Gastrocnemius medialis (tissue), 4 donors: ENCODE data around the gene VAV2. TPM values are rescaled to one million over a fixed set of nuclear protein-coding genes. Genes with fewer than 3 reads are reported as not detected.

ENCODE experiments used
- ATAC-seq, 2 donors: fragments of 150-250 bp; one replicate each; pipeline ENCODE4 v1.9.1; 2016
- DNase-seq, 2 donors: peaks; one replicate each; pipeline ENCODE4 v3.0.0-alpha.2; 2019
- H3K27ac ChIP-seq, 4 donors: fragments of 200-600 bp; sonication (generic); 1 replicate in 1 of 4; 2 replicates in 3 of 4; pipeline ENCODE4 v1.5.1; 2016 to 2018; ENCODE audit warnings: mild to moderate bottlenecking in 2 of 4, moderate library complexity in 1 of 4
- H3K27me3 ChIP-seq, 3 donors: fragments of 200-600 bp; sonication (generic) in 2 of 3; 1 replicate in 1 of 3; 2 replicates in 2 of 3; pipeline versions ENCODE4 v1.5.1 to v1.6.0; 2016 to 2019; ENCODE audit warnings: mild to moderate bottlenecking in 1 of 3, moderate library complexity in 1 of 3
- H3K36me3 ChIP-seq, 2 donors: fragments of 200-600 bp; sonication (generic) in 1 of 2; one replicate each; pipeline ENCODE4 v1.5.1; 2017 to 2018
- H3K4me1 ChIP-seq, 2 donors: fragments of 200-600 bp; sonication (generic) in 1 of 2; one replicate each; pipeline ENCODE4 v1.5.1; 2016 to 2017; ENCODE audit warnings: mild to moderate bottlenecking in 2 of 2
- H3K4me3 ChIP-seq, 4 donors: fragments of 200-600 bp; sonication (generic) in 3 of 4; 1 replicate in 1 of 4; 2 replicates in 3 of 4; pipeline ENCODE4 v1.5.1; 2016 to 2019; ENCODE audit warnings: mild to moderate bottlenecking in 2 of 4
- H3K9me3 ChIP-seq, 3 donors: fragments of 200-600 bp; sonication (generic) in 2 of 3; 1 replicate in 1 of 3; 2 replicates in 2 of 3; pipeline ENCODE4 v1.5.1; 2016 to 2019
- POLR2A ChIP-seq, 2 donors: fragments of 450-650 bp; IDR thresholded peaks; one replicate each; pipeline ENCODE4 v1.6.1; 2017; ENCODE audit warnings: antibody characterized with exemption in 2 of 2, mild to moderate bottlenecking in 2 of 2, moderate library complexity in 2 of 2
- in situ Hi-C, 4 donors: fragments of 200-750 bp; cut with MboI; loops; one replicate each; pipeline versions ENCODE4 v1.15.0 to v1.8.0; 2017; ENCODE audit warnings: low sequenced_read_pairs in 4 of 4
- intact Hi-C: fragments of 100-400 bp; cut with DNase I; formaldehyde crosslinking; loops from one replicate; pipeline ENCODE4 v1.15.1; 2023; ENCODE audit warnings: low total_unique reads
- total RNA-seq, 4 donors: library from RNA; depleted of rRNA; stranded (reverse); fragments of >200 nt; gene quantifications; one replicate each; pipeline versions ENCODE4 v1.1.0 to v1.2.3, GENCODE V29; 2016
- TF ChIP-seq, protein P1 (sequence below), 5 experiments: fragments of 450-650 bp in 3 of 5; fragments of 200-600 bp in 2 of 5; sonication (generic) in 2 of 5; IDR thresholded peaks in 4 of 5; conservative IDR thresholded peaks in 1 of 5; 1 replicate in 4 of 5; 2 replicates in 1 of 5; pipeline ENCODE4 v1.5.1; 2016 to 2019; ENCODE audit warnings: antibody characterized with exemption in 5 of 5, mild to moderate bottlenecking in 3 of 5, moderate library complexity in 3 of 5

VAV2 gene
- total RNA-seq, 4 donors from 2014 or later: 0.51 to 1.2 (median 0.97) TPM

DNA sequence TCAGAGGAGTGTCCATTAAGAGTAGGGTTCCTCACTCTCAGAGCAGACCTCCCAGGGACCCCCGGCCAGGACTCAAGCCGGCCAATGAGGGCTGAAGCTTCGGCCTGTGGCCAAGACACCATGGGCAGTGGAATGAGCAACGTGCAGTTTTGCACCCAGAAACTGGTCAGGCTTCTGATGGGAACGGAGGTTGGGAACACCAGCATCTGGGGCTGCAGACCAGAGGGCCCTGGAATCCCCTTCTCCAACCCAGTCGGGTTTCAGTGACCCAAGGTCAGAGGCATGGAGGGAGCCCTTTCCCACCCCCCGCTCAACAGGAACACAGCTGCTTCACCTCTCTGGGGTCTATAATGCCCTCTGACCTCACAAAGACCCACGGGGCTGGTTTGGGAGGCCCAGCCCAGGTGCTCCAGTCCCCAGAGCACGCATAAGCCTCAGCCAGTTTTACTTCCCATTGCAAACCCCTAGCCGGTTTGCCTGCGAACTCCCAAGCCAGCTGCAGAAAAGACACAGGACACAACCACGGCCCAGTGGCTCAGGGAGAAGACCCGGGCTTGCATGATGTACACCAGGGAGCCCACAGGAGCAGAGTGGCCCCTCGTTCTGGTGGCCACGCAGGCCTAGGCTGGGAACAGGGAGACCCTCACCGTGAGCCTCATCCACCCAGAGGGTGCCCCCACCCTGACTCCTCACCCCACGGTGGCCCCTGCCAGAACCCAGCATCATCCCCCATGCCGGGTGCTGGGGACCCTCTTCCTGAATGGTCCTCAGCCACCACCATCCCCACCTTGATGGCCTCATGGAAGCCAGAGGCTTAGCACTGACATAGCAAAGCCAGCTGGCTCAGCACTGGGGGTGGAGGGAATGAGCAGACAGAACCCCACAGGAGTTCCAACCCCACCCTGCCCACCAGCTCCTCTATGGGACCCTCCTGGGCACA is 30.6 kb downstream of the VAV2 start:
- TF ChIP-seq, protein P1, sequence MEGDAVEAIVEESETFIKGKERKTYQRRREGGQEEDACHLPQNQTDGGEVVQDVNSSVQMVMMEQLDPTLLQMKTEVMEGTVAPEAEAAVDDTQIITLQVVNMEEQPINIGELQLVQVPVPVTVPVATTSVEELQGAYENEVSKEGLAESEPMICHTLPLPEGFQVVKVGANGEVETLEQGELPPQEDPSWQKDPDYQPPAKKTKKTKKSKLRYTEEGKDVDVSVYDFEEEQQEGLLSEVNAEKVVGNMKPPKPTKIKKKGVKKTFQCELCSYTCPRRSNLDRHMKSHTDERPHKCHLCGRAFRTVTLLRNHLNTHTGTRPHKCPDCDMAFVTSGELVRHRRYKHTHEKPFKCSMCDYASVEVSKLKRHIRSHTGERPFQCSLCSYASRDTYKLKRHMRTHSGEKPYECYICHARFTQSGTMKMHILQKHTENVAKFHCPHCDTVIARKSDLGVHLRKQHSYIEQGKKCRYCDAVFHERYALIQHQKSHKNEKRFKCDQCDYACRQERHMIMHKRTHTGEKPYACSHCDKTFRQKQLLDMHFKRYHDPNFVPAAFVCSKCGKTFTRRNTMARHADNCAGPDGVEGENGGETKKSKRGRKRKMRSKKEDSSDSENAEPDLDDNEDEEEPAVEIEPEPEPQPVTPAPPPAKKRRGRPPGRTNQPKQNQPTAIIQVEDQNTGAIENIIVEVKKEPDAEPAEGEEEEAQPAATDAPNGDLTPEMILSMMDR (IDR thresholded peaks at IDR 0.05 in 4 of 5, conservative IDR thresholded peaks at IDR 0.05 in 1 of 5): no peak
- TF ChIP-seq POLR2A (IDR thresholded peaks at IDR 0.05): no peak
- no peak for DNase-seq
- intact Hi-C loops: no loop called here

DNA sequence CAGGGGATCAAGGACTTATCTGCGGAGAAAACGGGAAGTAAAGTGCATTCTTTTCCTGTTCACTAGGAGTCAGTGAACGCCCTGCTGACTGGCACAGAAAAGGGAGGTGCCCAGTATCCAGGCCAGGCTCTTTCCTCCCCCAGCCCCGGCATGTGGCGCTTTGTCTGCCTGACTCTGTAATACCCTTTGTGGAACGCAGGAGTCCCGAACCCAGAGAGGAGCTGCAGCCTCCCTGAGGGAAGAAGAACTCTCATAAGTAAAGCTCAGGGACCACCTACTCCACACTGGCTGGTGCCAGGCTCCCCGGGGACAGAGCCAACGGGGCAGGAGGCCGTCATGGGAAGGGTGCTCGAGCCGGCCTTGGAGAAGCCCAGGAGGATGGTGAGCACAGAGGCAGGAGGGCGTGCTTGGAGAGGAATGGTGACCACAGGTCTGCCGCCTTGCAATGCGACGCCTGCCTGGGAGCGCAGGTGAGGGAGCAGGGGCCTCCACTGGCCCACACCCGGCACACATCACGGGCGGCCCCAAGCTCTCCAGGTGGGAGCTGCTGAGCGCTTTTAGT is 31.5 kb downstream of the VAV2 start:
- TF ChIP-seq, protein P1 (IDR thresholded peaks at IDR 0.05 in 4 of 5, conservative IDR thresholded peaks at IDR 0.05 in 1 of 5): no peak
- no peak for TF ChIP-seq POLR2A (IDR thresholded peaks at IDR 0.05)
- in situ Hi-C loops: no loop called here
- Histone ChIP-seq H3K4me3 (no peak overlapping the region), H3K27ac (no peak overlapping the region), H3K4me1 (peaks cover 8 to 13% of the 10 kb centered on the region in 2 donors), H3K9me3 (no peaks in the 10 kb centered on the region), H3K36me3 (no peaks in the 10 kb centered on the region), H3K27me3 (peaks cover 0 to 13% (median 12%) of the 10 kb centered on the region in 3 donors)
- intact Hi-C loops: no loop called here
- no peak for ATAC-seq
- peak in 1 of 2 donors; percentile 15 for DNase-seq

More for the DNA sequence above, 30.6 kb downstream of the VAV2 start:
- in situ Hi-C loops: no loop called here
- no peak for ATAC-seq
- Histone ChIP-seq H3K9me3 (no peaks in the 10 kb centered on the region), H3K27ac (no peak overlapping the region), H3K36me3 (no peaks in the 10 kb centered on the region), H3K27me3 (peaks cover 0 to 9% (median 7%) of the 10 kb centered on the region in 3 donors), H3K4me3 (no peak overlapping the region), H3K4me1 (peaks cover under 1 to 8% of the 10 kb centered on the region in 2 donors)

DNA sequence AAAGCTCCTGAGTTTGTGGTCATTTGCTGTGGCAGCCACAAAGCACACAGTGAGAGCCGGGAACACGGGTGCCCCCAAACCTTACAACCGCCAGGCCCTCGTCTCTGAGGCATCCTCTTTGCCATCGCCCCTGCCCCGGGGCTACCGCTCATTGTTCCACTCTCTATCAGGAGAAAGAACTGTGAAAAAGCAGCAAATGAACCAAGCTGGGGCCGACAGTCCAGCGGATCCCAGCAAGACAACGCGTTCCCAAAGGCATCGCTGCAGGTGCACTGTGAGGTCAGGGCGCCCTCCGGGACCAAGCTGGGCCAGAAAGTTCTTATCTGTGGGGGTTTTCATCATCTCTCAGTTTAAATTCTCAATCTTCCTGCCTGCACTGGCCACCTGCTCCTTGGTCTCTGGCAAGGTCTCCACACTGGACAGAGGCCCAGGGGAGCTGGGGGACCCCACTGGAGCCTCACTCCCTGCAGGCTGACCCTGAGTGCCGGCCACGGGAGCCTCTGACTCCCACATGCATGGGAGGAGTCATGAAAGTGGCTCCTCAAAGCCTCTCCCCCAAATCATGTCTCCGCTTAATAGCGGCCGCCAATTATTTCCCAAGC is 32.1 kb downstream of the VAV2 start:
- Histone ChIP-seq H3K27ac (no peak overlapping the region), H3K4me1 (peaks cover 8 to 13% of the 10 kb centered on the region in 2 donors), H3K36me3 (no peaks in the 10 kb centered on the region), H3K27me3 (peaks cover 0 to 13% (median 12%) of the 10 kb centered on the region in 3 donors), H3K9me3 (no peaks in the 10 kb centered on the region), H3K4me3 (no peak overlapping the region)
- TF ChIP-seq, protein P1 (IDR thresholded peaks at IDR 0.05 in 4 of 5, conservative IDR thresholded peaks at IDR 0.05 in 1 of 5): no peak
- no peak for TF ChIP-seq POLR2A (IDR thresholded peaks at IDR 0.05)
- ATAC-seq: no peak
- no peak for DNase-seq
- intact Hi-C loops (no loop called here), in situ Hi-C loops (no loop called here)

DNA sequence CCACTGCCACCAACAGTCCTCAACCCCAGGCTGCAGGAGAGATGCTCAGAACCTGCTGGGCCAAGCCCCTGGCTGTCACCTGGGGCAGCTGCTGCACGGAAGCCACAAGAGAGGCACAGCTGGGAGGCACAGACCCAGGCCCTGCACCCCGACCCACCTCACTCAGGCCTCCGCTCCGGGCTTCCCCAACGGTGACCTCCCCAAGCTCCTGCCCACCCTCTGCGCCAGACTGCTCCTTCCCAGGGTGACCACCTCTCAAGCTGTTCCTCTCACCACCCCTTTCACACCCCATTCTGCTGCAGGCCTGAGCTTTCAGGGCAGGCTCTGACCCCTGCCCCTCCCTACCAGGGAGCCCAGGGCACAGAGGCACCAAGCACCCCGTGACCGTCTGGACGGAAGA is 33.0 kb downstream of the VAV2 start:
- no peak overlapping the region for H3K4me3 ChIP-seq
- no peak for DNase-seq
- ATAC-seq: no peak
- no peak overlapping the region for H3K27ac ChIP-seq
- peaks cover 8 to 13% of the 10 kb centered on the region in 2 donors for H3K4me1 ChIP-seq
- in situ Hi-C loops: no loop called here
- H3K36me3 ChIP-seq: no peaks in the 10 kb centered on the region
- TF ChIP-seq, protein P1 (IDR thresholded peaks at IDR 0.05 in 4 of 5, conservative IDR thresholded peaks at IDR 0.05 in 1 of 5): no peak
- TF ChIP-seq POLR2A (IDR thresholded peaks at IDR 0.05): no peak
- H3K9me3 ChIP-seq: no peaks in the 10 kb centered on the region
- intact Hi-C loops: no loop called here
- H3K27me3 ChIP-seq: peaks cover 0 to 13% (median 12%) of the 10 kb centered on the region in 3 donors
